ENCODE measurements around the gene TERF2IP.

GRCh38 chr16:75614066-75614897 lies 33.3 kb upstream of the TERF2IP start:
- no peak for TF ChIP-seq CTCF (IDR thresholded peaks at IDR 0.05; ENCODE audit: poor library complexity, severe bottlenecking)
- TF ChIP-seq EP300 (conservative IDR thresholded peaks at IDR 0.05; ENCODE audit: poor library complexity, severe bottlenecking) = no peak
- TF ChIP-seq TAF1 (IDR thresholded peaks at IDR 0.05; ENCODE audit: low read depth) = no peak
- TF ChIP-seq RAD21 (conservative IDR thresholded peaks at IDR 0.05) = no peak
- no peak for TF ChIP-seq EZH2 (IDR thresholded peaks at IDR 0.05; ENCODE audit: borderline replicate concordance, insufficient read depth, low read length, poor library complexity, severe bottlenecking)
- no peak for TF ChIP-seq SMC3 (conservative IDR thresholded peaks at IDR 0.05; ENCODE audit: poor library complexity)
- no peak for TF ChIP-seq POLR2AphosphoS5 (IDR thresholded peaks at IDR 0.05)
- no peak for TF ChIP-seq REST (IDR thresholded peaks at IDR 0.05; ENCODE audit: borderline replicate concordance)
- no peak for TF ChIP-seq MXI1 (conservative IDR thresholded peaks at IDR 0.05; ENCODE audit: poor library complexity, severe bottlenecking)

Data from neural cell (in vitro differentiated cells).